K562 (cell line): Measurements from ENCODE around the gene C11orf52. TPM values are rescaled to one million over a fixed set of nuclear protein-coding genes. Genes with fewer than 3 reads are reported as not detected.
A peak's percentile ranks its signal among the peaks of the same experiment; 100 is the strongest.

Experiments used
- BRD9 ChIP-seq: fragments of 450-650 bp; IDR thresholded peaks from 2 replicates; pipeline ENCODE4 v1.6.1; 2018; ENCODE audit warnings: low read depth; ENCODE audit not compliant: partially characterized antibody
- CC2D1A ChIP-seq: fragments of 450-650 bp; IDR thresholded peaks from 2 replicates; pipeline ENCODE4 v1.6.1; 2017; ENCODE audit warnings: mild to moderate bottlenecking
- GTF2F1 ChIP-seq: IDR thresholded peaks from 2 replicates; pipeline ENCODE4 v1.6.1; 2011; ENCODE audit warnings: low read depth, low read length, improper control_type of control experiment
- HDAC8 ChIP-seq: fragments of 450-650 bp; IDR thresholded peaks from 2 replicates; pipeline ENCODE4 v1.6.1; 2016; ENCODE audit warnings: mild to moderate bottlenecking, missing genetic modification characterization, moderate library complexity, missing compliant biosample characterization
- HNRNPLL ChIP-seq: fragments of 200-400 bp; formaldehyde crosslinking; IDR thresholded peaks from 2 replicates; pipeline ENCODE4 v1.6.1; 2017; ENCODE audit warnings: low read length, low read depth, mild to moderate bottlenecking; ENCODE audit not compliant: poor library complexity, severe bottlenecking
- MCM3 ChIP-seq: fragments of 450-650 bp; IDR thresholded peaks from 2 replicates; pipeline ENCODE4 v1.6.1; 2016
- NBN ChIP-seq: fragments of 450-650 bp; IDR thresholded peaks from 2 replicates; pipeline ENCODE4 v1.6.1; 2016; ENCODE audit warnings: low read depth, mild to moderate bottlenecking
- SRF ChIP-seq, 2 experiments: fragments of 250-450, 450-650 bp in 1 of 2; sonication (Bioruptor Pico) in 1 of 2; sonication (generic) in 1 of 2; formaldehyde crosslinking; IDR thresholded peaks; 2 replicates each; pipeline versions ENCODE4 v1.5.0 to v1.5.1; 2020 to 2022; ENCODE audit warnings: mild to moderate bottlenecking in 1 of 2, missing genetic modification reagents in 1 of 2
- SRSF9 ChIP-seq: fragments of 200-400 bp; formaldehyde crosslinking; IDR thresholded peaks from 2 replicates; pipeline ENCODE4 v1.6.1; 2017; ENCODE audit warnings: low read depth, low read length, borderline replicate concordance
- XRCC5 ChIP-seq: fragments of 200-400 bp; formaldehyde crosslinking; IDR thresholded peaks from 2 replicates; pipeline ENCODE4 v1.6.1; 2017; ENCODE audit warnings: low read depth, mild to moderate bottlenecking, low read length
- ZFP1 ChIP-seq: fragments of 450-650 bp; formaldehyde crosslinking; IDR thresholded peaks from 2 replicates; pipeline ENCODE4 v1.4.0; 2020; ENCODE audit warnings: mild to moderate bottlenecking, mixed read lengths
- ZNF780A ChIP-seq: fragments of 250-450 bp; sonication (Bioruptor Pico); IDR thresholded peaks from 2 replicates; pipeline ENCODE4 v1.5.0; 2021; ENCODE audit warnings: mild to moderate bottlenecking
- polyA plus RNA-seq, 8 experiments: library from polyadenylated mRNA; depleted of rRNA in 4 of 8; stranded (reverse) in 5 of 8; unstranded in 3 of 8; fragments of >200 nt; fragmentation: Nextera tagmentation in 2 of 8; fragmentation: Illumina TruSeq in 1 of 8; extraction: Ambion mirVana in 2 of 8; extraction: Trizol in 1 of 8; gene quantifications; 2 replicates each; pipeline versions ENCODE4 v1.2.1 to v1.2.3, GENCODE V29; 2011 to 2014; ENCODE audit warnings: inconsistent platforms in 1 of 8, missing spikeins in 1 of 8
- total RNA-seq, 7 experiments: library from RNA; depleted of rRNA in 6 of 7; stranded (reverse); fragments of >200 nt in 6 of 7; fragmentation: Illumina TruSeq in 2 of 7; extraction: Trizol in 2 of 7; gene quantifications; 2 replicates each; pipeline versions ENCODE4 v1.2.1 to v1.2.3, GENCODE V29; 2011 to 2021; ENCODE audit warnings: low replicate concordance in 1 of 7
- TF ChIP-seq, protein P1 (sequence below): fragments of 250-450 bp; sonication (Bioruptor Pico); IDR thresholded peaks from 2 replicates; pipeline ENCODE4 v1.5.0; 2021; ENCODE audit warnings: mild to moderate bottlenecking, borderline replicate concordance
- TF ChIP-seq, protein P2 (sequence below): sonication (generic); formaldehyde crosslinking; IDR thresholded peaks from 2 replicates; pipeline ENCODE4 v1.8.0; 2022; ENCODE audit warnings: mild to moderate bottlenecking, low read depth, missing genetic modification reagents
- TF ChIP-seq, protein P3 (sequence below): fragments of 250-450 bp; sonication (Bioruptor Pico); IDR thresholded peaks from 2 replicates; pipeline ENCODE4 v1.8.0; 2021; ENCODE audit warnings: borderline replicate concordance, mild to moderate bottlenecking, moderate library complexity; ENCODE audit not compliant: poor library complexity, severe bottlenecking
- TF ChIP-seq, protein P4 (sequence below): sonication (generic); formaldehyde crosslinking; IDR thresholded peaks from 2 replicates; pipeline ENCODE4 v1.8.1; 2023; ENCODE audit warnings: mild to moderate bottlenecking, missing genetic modification reagents
- TF ChIP-seq, protein P5 (sequence below), 3 experiments: IDR thresholded peaks in 2 of 3; conservative IDR thresholded peaks in 1 of 3; 2 replicates each; pipeline ENCODE4 v1.5.1; 2011 to 2012; ENCODE audit warnings: low read length in 3 of 3, mild to moderate bottlenecking in 3 of 3, control low read depth in 2 of 3, improper control_type of control experiment in 1 of 3, inconsistent platforms in 1 of 3, low read depth in 1 of 3, mixed read lengths in 1 of 3, moderate library complexity in 1 of 3; ENCODE audit not compliant: insufficient read depth in 2 of 3
- TF ChIP-seq, protein P6 (sequence below): sonication (generic); formaldehyde crosslinking; IDR thresholded peaks from 2 replicates; pipeline ENCODE4 v1.8.1; 2023; ENCODE audit warnings: mild to moderate bottlenecking, missing genetic modification reagents, moderate library complexity

Gene C11orf52
- total and polyA plus RNA-seq, 9 of the 15 experiments (the other 6 are each of a cell fraction or from before 2014, with no cell fraction given), result 0.29 to 2.9 (median 1.0) TPM

DNA sequence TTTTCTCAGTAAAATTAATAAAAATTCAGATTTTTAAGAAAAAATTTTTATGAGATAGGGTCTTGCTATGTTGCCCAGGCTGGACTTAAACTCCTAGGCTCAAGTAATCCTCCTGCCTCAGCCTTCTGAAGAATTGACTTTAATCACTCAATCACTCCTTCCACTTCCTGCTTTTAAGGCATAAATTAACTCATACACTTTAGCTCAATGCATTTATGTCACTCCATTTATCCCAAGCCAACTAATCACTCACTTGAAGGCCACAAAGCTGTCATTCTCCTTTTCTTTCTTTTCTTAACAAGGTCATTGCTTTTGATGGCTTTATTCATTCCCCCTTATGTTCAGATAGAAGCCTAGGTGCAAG is 48.2 kb upstream of the C11orf52 start (continued):
- TF ChIP-seq ZFP1 (CRISPR knock-in tag) (no peak), ZNF780A (CRISPR knock-in tag) (no peak), XRCC5 (no peak), SRSF9 (no peak), MCM3 (no peak), SRF (CRISPR knock-in tag; IDR thresholded peaks at IDR 0.05) (no peak), BRD9 (no peak), CC2D1A (no peak), NBN (peak; percentile 67; the same call in 1 of the 2 replicates), GTF2F1 (no peak), HNRNPLL (no peak), HDAC8 (tag) (no peak)
- TF ChIP-seq, protein P1, sequence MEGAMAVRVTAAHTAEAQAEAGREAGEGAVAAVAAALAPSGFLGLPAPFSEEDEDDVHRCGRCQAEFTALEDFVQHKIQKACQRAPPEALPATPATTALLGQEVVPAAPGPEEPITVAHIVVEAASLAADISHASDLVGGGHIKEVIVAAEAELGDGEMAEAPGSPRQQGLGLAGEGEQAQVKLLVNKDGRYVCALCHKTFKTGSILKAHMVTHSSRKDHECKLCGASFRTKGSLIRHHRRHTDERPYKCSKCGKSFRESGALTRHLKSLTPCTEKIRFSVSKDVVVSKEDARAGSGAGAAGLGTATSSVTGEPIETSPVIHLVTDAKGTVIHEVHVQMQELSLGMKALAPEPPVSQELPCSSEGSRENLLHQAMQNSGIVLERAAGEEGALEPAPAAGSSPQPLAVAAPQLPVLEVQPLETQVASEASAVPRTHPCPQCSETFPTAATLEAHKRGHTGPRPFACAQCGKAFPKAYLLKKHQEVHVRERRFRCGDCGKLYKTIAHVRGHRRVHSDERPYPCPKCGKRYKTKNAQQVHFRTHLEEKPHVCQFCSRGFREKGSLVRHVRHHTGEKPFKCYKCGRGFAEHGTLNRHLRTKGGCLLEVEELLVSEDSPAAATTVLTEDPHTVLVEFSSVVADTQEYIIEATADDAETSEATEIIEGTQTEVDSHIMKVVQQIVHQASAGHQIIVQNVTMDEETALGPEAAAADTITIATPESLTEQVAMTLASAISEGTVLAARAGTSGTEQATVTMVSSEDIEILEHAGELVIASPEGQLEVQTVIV, result no peak
- TF ChIP-seq, protein P2, sequence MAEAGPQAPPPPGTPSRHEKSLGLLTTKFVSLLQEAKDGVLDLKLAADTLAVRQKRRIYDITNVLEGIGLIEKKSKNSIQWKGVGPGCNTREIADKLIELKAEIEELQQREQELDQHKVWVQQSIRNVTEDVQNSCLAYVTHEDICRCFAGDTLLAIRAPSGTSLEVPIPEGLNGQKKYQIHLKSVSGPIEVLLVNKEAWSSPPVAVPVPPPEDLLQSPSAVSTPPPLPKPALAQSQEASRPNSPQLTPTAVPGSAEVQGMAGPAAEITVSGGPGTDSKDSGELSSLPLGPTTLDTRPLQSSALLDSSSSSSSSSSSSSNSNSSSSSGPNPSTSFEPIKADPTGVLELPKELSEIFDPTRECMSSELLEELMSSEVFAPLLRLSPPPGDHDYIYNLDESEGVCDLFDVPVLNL (CRISPR knock-in tag), result no peak
- TF ChIP-seq, protein P3, sequence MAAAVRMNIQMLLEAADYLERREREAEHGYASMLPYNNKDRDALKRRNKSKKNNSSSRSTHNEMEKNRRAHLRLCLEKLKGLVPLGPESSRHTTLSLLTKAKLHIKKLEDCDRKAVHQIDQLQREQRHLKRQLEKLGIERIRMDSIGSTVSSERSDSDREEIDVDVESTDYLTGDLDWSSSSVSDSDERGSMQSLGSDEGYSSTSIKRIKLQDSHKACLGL (CRISPR knock-in tag), result no peak
- TF ChIP-seq, protein P4, sequence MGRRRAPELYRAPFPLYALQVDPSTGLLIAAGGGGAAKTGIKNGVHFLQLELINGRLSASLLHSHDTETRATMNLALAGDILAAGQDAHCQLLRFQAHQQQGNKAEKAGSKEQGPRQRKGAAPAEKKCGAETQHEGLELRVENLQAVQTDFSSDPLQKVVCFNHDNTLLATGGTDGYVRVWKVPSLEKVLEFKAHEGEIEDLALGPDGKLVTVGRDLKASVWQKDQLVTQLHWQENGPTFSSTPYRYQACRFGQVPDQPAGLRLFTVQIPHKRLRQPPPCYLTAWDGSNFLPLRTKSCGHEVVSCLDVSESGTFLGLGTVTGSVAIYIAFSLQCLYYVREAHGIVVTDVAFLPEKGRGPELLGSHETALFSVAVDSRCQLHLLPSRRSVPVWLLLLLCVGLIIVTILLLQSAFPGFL (CRISPR knock-in tag), result no peak
- TF ChIP-seq, protein P5, sequence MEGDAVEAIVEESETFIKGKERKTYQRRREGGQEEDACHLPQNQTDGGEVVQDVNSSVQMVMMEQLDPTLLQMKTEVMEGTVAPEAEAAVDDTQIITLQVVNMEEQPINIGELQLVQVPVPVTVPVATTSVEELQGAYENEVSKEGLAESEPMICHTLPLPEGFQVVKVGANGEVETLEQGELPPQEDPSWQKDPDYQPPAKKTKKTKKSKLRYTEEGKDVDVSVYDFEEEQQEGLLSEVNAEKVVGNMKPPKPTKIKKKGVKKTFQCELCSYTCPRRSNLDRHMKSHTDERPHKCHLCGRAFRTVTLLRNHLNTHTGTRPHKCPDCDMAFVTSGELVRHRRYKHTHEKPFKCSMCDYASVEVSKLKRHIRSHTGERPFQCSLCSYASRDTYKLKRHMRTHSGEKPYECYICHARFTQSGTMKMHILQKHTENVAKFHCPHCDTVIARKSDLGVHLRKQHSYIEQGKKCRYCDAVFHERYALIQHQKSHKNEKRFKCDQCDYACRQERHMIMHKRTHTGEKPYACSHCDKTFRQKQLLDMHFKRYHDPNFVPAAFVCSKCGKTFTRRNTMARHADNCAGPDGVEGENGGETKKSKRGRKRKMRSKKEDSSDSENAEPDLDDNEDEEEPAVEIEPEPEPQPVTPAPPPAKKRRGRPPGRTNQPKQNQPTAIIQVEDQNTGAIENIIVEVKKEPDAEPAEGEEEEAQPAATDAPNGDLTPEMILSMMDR (IDR thresholded peaks at IDR 0.05 in 2 of 3, conservative IDR thresholded peaks at IDR 0.05 in 1 of 3; ENCODE audit: insufficient read depth in 2 of 3, low read depth in 1 of 3, low read length in 3 of 3), result no peak
- TF ChIP-seq, protein P6, sequence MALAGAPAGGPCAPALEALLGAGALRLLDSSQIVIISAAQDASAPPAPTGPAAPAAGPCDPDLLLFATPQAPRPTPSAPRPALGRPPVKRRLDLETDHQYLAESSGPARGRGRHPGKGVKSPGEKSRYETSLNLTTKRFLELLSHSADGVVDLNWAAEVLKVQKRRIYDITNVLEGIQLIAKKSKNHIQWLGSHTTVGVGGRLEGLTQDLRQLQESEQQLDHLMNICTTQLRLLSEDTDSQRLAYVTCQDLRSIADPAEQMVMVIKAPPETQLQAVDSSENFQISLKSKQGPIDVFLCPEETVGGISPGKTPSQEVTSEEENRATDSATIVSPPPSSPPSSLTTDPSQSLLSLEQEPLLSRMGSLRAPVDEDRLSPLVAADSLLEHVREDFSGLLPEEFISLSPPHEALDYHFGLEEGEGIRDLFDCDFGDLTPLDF (CRISPR knock-in tag), result no peak
